Stimulated activated CD4-positive, alpha-beta T cell treated with anti-CD3 and anti-CD28 coated beads, TNF-alpha, amount 100 ng/mL, for 4 hours (primary cell): ENCODE results near the gene HOXD3.

Source experiments
- DNase-seq, 3 experiments: peaks; one replicate each; pipeline ENCODE4 v3.0.0-alpha.2; 2020; ENCODE audit warnings: low read depth in 3 of 3

The HOXD3 gene

DNA sequence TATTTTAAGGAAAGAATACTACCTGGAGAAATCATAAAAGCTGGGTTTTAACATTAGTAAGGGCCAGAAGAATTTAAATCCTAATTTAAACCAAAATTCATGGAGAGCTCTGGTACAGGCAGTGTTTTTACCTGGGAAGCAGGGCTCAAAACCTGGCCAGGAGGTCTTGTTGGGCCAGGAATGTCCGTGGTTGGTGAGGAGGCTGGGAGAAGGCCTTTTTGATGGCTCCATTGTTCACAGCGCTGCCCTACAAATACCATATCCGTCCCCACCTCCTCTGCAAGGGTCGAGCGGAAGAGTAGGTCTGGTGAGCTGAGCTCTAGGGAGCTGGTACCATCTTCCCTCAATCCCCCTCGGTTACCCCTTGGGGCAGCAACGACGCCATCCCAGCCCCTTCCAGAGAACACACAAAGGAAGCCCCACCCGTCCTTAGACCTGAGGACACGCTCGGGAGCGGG is 20.5 kb downstream of the HOXD3 start:
- no peak for DNase-seq

DNA sequence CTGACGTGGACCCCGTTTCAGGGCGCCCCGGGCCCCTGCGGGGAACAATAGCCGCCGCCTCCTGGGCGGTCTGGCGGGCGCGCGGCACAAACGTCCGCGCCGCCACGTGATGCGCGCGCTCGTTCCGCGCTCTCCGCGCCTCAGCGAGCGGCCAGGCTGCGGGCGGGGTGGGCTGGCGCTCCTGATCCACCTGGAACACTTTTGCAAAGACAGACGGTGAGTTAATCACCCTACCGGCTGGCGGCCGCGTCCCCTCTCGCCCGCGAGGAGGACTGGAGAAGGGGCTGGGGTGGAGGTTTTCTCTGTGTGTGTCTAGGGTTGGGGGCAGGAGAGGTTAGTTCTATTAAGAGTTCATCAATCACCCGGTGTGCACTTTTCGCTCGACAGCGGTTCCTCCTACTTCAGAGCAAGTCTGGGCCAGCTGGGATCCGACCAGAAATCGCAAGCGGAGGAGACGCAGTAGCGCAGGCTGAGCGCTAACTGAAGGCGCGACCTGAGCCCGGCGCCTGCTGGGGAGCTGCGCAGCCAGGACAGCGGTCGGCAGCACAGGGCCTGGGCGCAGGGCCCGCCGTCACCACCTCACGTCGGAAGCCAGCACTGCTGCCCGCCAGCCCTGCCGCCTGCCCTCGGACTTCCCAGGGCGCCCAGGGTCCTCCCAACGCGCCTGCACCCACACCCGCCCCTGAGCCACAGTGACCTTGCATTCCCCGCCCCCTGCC is 21.1 kb downstream of the HOXD3 start:
- no peak for DNase-seq

DNA sequence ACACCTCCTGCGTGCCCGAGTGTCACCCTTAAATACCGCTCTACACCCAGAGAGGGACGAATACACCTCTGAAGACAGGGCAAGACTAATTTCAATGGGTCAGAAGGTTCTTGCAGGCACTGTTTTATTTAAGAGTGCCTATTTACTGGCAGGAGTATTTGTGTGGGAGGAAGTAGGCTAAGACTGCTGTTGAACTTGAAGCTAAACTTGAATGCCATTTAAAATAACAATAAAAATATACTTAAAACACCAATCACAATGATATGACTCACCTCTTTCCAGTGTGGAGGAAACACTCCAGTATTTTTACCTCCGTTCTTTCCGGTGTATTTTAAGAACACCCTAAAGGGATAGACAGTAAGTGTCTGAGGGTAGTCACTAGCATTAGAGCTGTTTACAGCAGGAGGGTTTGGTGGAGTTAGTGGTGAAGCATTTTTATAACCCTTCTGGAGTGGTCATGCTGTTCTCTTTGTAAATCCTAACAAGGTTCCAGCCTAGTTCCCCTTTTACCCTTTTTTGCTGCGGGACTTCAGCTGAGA is 21.7 kb downstream of the HOXD3 start:
- DNase-seq = no peak

DNA sequence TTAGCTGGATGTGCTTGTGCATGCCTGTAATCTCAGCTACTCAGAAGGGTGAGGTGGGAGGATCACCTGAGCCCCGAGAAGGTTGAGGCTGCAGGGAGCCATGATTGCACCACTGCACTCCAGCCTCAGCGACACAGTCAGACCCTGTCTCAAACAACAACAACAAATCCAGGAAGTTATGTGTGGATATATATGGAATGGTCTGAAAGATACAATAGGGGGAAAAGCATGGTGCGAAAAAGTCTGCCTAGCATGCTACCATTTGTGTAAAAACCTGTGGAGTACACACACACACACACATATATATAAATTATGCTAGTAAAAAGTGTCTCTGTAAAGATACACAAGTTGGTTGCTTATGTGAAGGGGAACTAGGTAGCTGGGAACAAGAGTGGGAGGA is 24.4 kb downstream of the HOXD3 start:
- no peak for DNase-seq

DNA sequence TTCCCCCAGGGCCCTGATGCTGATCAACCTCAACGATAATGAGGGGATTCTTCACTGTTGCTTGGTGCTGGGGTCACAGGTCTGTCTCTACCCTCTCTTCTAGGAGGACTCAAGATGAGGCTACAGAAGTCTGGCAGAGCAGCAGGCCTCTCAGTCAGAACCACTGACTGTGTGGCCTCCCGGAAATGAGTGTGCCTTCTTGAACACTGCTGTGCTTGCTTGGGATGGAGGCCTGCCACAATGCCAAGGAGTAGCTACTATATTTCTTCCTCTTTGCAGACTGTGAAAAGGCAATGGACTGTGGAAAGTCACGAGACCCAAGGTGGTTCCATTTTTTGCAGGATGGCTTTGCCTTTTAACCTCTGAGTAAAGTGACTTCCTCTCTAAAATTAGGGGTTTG is 25.6 kb downstream of the HOXD3 start:
- DNase-seq = no peak

DNA sequence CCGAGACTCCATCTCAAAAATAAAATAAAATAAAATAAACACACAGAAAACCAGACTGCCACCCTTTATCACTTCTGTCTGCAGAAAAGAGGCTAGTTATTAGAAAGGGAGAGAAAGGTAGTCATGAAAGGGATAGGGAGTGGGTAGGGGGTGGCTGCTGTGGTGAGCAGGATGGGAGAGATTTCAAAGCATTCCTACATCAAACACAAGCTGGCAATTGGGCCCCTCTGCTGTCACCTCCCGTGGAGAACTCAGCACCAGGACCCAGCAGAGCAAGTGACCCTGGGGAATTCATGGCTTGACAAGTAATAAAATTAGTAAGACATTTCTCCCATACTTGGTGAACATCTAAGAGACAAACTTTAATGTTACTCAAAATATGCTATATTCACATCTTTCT is 27.6 kb downstream of the HOXD3 start:
- DNase-seq = no peak

DNA sequence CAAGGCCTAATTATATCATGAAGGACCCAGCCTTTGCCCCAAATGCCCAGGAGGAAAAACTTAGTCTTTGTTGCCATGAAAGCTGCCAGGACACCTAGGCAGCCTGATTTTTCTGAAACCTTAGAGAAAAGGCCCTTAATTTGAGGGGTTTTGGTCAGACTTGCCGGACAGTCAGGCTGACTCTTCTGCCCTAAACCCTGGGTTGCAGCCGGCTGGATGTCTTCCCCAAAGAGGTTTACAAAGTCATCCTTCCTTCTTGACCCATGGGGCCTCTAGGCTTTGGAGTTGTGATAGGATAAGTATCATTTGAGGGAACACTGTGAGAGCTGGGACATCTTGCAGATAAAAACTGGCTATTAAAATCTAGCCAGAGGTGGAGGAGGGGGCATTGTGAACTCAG is 28.9 kb downstream of the HOXD3 start:
- DNase-seq = no peak

DNA sequence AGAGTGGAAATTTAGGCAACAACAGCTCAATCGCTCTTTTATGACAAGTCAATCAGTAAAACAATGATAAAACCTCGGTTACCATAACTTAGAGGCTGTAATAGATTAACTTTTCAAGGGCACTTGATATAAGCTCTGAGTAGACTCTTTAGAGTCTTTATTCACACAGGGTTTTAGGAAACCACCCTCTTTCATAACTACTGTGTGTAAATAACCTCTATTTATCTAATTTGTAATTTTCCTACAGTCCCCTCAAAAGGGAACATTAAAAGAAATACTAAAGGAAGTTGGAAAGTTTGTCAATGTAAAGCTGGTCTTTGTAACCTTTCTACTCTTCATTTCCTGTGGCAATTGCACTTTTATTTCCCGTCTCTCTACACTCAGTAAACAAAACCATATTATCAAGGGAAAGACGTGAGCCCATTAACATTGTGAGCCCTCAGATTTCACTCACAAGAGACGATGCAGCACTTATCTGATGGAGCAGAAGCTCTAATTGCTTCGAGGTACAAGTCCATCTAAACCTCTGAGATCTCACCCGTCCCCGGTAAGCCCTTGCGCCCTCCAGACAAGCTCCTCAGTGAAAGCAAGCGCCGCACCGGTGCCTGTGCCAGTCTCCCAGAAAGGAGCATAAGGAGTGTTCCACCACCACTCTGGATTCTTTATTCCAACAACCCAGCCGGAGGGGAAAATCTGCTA is 30.2 kb downstream of the HOXD3 start:
- DNase-seq = no peak

DNA sequence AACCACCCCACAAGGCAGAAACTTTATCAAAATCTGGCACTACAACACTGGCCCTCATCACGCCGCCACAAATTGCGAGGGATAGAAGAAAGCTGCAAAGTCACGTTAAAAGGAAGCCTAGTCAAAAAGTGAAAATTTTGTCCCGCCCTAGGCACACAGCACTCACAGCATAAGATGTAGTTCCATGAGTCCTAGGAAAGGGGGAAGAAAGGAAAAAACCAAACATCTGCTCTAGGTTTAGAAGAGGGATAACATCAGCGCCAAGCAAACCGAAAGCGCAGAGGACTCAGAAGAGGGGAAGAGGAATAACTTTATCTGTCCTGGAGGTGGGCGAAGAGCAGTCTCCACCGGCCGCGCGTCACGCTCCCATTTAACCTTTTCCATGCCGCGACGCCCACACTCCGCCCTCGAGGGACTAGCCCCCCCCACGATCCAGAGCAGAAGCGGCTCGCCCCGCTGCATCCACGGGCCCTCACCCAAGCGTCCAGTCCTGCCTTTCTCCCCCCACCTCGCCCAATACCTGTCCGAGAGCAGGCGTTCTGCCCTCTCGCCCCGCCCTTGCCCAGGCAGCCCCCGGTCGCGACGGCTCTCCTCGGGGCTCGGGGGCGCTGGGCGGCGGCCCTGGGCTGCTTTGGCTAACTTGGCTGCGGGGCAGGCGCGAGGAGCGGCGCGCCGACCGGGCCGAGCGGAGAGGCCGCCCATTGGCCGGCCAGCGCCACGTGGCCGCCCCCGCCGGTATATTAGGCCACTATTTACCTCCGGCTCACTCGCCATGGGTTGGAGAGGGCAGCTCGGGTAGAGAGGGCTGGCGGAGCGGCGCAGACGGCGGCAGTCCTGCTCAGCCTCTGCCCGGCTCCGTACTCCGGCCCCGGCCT is 31.0 kb downstream of the HOXD3 start, which contains the start of gene HOXD1:
Gene HOXD1, plus strand, starts transcription at position 770 of the 875 bp plus-strand sequence. CDS start 134 bp downstream, outside the sequence.
- no peak for DNase-seq

DNA sequence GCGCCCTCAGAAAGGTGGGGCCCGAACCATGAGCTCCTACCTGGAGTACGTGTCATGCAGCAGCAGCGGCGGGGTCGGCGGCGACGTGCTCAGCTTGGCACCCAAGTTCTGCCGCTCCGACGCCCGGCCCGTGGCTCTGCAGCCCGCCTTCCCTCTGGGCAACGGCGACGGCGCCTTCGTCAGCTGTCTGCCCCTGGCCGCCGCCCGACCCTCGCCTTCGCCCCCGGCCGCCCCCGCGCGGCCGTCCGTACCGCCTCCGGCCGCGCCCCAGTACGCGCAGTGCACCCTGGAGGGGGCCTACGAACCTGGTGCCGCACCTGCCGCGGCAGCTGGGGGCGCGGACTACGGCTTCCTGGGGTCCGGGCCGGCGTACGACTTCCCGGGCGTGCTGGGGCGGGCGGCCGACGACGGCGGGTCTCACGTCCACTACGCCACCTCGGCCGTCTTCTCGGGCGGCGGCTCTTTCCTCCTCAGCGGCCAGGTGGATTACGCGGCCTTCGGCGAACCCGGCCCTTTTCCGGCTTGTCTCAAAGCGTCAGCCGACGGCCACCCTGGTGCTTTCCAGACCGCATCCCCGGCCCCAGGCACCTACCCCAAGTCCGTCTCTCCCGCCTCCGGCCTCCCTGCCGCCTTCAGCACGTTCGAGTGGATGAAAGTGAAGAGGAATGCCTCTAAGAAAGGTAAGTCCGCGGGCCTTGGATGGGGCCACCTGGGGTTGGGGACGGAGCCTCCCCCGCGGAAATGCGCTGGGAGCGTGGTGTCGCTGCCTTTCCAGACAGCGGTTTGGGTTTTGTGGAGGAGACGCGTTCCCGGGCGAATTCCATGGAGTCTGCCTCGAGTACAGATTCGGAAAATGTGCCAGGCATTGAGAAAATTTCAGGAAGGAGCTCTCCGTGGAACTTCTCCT is 31.9 kb downstream of the HOXD3 start:
- DNase-seq = no peak

DNA sequence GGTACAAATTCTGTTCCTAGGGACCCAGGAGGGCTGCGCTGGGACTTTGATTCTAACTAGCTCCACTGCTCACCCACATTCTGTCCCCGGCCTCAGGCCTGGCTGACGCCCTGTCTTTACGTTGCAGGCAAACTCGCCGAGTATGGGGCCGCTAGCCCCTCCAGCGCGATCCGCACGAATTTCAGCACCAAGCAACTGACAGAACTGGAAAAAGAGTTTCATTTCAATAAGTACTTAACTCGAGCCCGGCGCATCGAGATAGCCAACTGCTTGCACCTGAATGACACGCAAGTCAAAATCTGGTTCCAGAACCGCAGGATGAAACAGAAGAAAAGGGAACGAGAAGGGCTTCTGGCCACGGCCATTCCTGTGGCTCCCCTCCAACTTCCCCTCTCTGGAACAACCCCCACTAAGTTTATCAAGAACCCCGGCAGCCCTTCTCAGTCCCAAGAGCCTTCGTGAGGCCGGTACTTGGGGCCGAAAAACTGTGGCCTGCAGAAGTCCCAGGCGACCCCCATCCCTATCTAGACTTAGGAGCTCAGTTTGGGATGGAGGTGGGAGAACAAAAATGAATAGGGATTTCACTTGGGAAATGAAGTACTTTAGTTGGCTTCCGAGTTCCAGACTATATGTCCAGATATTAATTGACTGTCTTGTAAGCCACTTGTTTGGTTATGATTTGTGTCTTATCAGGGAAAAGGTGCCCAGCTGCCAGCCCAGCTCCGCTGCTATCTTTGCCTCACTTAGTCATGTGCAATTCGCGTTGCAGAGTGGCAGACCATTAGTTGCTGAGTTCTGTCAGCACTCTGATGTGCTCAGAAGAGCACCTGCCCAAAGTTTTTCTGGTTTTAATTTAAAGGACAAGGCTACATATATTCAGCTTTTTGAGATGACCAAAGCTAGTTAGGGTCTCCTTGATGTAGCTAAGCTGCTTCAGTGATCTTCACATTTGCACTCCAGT is 32.9 kb downstream of the HOXD3 start:
- no peak for DNase-seq

DNA sequence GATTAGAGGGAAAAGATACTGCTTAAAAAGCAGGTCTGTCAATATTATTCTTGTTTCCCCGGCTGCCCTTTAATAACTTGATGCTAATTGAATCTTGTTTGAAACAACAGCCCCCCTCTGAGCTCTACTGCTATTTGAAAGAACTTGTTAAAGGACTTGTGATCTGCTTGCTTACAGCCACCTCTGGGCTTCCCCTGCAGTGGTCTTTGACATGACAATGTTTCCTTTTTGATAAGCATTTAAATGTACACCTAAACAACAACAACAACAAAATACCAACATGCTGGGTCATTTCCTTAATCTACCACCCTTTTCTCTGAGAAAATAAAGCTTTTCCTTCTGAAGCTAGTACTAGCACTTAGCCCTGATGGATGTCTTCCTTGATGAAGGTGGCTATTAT is 35.2 kb downstream of the HOXD3 start:
- DNase-seq = no peak

DNA sequence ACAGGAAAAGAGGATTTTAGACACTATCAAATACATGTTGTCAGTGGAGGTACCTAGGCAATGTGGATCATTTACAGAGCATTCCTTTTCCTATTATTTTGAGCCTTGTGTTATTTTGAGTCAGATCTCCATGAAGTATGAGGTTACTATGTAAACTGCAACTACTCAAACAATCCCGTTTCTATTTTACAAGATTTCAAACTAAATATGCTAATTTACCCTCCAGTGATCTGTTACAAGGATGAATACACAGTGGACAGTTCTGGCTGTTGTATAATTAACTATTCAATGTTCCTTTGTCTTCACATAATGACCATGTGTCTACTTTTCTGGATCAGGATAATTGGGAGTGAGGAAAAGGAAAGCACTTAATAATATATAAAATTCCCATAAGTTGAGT is 35.9 kb downstream of the HOXD3 start:
- no peak for DNase-seq

DNA sequence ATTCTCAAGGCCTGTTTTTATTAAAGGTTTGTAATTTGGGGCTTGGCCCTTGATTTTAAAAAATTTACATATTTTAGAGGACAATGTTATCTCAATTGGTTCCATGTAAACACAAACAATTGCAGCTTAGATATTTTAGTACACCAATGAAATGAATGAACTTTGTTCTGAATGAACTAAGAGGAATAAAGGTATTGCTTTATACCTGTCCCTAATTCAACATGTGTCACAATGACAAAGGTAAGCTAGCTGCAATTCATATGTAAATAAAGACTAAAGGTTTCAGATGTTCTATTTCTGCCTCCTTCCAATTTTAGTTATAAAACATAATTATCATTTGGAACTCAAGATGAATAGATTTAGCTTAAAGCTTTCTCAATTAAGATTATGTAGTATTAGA is 42.8 kb downstream of the HOXD3 start:
- no peak for DNase-seq

DNA sequence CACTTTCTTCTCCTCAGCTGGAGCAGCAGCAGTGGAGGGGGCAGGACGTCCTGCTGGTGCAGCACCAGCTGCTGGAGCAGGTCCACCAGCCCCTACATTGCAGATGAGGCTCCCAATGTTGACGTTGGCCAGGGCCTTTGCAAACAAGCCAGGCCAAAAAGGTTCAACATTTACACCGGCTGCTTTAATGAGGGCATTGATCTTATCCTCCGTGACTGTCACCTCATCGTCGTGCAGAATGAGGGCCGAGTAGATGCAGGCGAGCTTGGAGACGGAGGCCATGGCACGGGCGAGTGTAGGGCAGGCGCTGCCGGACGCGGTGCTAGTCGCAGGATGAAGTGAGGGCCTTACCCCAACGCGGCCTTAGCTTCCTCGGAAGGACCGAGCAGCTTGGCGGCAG is 43.9 kb downstream of the HOXD3 start:
- no peak for DNase-seq

DNA sequence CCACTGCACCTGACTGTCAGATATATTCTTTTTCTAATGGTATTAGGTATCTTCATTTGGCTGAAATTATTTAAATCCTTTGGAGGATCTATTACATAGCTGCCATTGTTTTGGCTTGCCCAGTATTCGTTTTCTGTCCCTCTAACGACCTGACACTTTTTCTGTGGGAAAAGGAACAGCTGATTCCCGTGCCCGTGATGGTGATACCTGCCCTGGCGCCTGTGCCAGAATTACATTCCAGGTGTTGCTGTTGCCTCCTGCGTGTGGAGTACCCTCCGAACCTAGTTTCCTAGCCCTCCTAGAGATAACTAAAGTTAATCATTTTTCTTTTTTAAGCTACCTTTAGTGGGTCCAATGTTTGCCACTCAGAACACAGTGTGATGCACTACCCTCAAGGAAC is 45.4 kb downstream of the HOXD3 start:
- no peak for DNase-seq

DNA sequence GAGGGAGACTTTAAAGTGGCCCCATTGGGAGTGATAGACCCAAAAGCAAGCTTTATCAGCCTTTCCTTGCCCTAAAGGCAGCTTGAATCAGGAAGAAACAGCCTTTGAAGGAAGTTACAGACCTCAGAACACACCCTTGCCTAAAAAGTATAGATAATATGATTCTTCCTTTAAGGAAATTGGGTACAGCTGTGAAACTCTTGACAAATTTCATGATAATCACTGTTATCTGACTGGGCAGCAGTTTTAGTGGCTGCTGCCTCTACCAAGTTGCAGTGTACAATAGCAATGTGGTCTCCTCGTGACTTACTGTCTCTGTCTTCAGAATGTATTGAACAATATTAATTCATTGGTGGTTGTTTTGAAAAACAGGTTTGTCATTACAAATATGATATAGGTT is 48.0 kb downstream of the HOXD3 start:
- no peak for DNase-seq

DNA sequence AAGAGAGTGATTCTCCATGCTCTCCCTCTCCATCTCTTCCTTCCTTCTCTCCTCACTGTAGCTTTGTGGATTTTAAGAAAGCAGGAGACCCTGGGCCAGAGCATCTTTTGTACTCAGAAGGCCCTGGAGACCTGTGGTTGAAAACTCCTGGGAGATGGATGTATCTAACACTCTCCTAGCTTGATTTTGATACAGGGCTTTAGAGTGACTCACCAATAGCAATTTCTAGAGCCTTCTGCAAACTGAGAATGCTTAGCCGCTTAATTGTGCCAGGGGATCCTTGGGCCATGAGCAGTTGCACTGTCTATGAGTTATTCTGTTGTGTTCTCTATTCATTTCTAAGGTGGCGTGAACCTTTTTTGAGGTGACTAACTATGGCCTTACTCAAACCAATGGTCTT is 49.0 kb downstream of the HOXD3 start:
- DNase-seq = no peak

DNA sequence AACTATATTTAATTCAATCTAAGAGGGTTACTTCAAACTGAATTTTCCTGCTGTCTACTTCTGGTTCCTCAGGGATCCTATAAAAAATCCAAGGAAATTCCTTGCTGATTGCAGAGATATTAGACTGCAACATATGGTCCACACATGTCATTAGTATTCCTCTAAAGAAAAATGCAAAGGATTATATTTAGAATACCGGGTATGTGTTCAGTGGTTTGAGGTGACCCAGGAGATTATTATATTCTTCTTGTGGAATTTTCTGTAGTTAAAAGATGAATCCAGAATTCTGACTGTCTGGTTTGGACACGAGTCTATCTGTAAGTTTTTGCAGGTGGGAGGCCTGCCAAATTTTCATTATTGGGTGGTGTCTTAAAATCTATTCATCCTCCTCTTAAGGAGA is 49.6 kb downstream of the HOXD3 start:
- DNase-seq = no peak

DNA sequence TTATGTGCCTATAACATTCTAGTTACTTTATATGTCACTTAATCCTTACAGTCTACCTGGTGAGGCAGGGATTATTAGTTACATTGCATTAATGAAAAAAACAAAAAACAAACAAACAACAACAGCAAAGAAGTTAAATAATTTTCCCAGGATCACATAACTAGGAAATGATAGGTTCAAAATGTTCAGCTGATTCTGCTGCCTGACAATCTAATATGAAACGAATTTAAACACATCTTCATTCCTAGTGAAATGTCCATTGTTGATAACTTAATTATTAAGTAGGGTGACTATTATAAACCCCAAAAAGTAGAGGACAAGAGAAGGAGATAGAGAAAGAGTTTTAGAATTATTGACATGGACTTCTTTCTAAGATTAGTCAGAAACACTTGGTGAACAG is 54.0 kb downstream of the HOXD3 start:
- DNase-seq = no peak
